GM12878 (cell line): ENCODE results near the gene PRICKLE4. TPM values are rescaled to one million over a fixed set of nuclear protein-coding genes. Genes with fewer than 3 reads are reported as not detected.

Experiments
- ATAC-seq: fragments of 200-7000 bp; cut with Tn5 transposase; 3 replicates; pipeline ENCODE4 v1.9.1; 2020; ENCODE audit warnings: mild to moderate bottlenecking, moderate library complexity
- BruUV-seq: library from RNA; stranded (reverse); fragments of 400-500 nt; replicated peaks from 2 replicates; lab custom pipeline; 2021; lab: Mats Ljungman, UMichigan
- CTCF ChIA-PET: fragments of 300-600 bp; sonication (Branson Sonifier 250); formaldehyde crosslinking; extraction: SDS; loops from one replicate; lab custom pipeline; 2021; ENCODE audit warnings: inconsistent platforms; lab: Yijun Ruan, JAX
- POLR2A ChIA-PET: fragments of 350-600 bp; formaldehyde crosslinking; extraction: SDS; loops from one replicate; lab custom pipeline; 2021; ENCODE audit warnings: inconsistent platforms; lab: Charles Lee
- RAD21 ChIA-PET: fragments of 300-600 bp; sonication (Branson Sonifier 250); formaldehyde crosslinking; loops from one replicate; lab custom pipeline; 2023; ENCODE audit warnings: antibody characterized with exemption; ENCODE audit not compliant: unreplicated experiment; lab: Charles Lee
- SMC1A ChIA-PET: fragments of 300-600 bp; sonication (Branson Sonifier 250); formaldehyde crosslinking; loops from one replicate; lab custom pipeline; 2023; ENCODE audit not compliant: unreplicated experiment, uncharacterized antibody; lab: Charles Lee
- DNase-seq: peaks from one replicate; pipeline ENCODE4 v3.0.0-alpha.2; 2011; ENCODE audit warnings: low read depth, low spot score
- FAIRE-seq: peaks from 3 replicates; lab custom pipeline; 2011; peaks lifted over from hg19 to GRCh38; lab: Jason Lieb, UNC
- H2AFZ ChIP-seq: 2 replicates; pipeline ENCODE4 v1.6.0; 2011; ENCODE audit warnings: low read depth, low read length, control low read depth; ENCODE audit not compliant: control insufficient read depth
- H3K27ac ChIP-seq: 2 replicates; pipeline ENCODE4 v1.5.1; 2011; ENCODE audit warnings: control low read depth; ENCODE audit not compliant: control insufficient read depth, insufficient read depth
- H3K27me3 ChIP-seq, 2 experiments: replicated peaks in 1 of 2; 2 replicates each; pipeline versions ENCODE4 v1.6.0 to v1.6.1; 2011; ENCODE audit warnings: low read length in 1 of 2; ENCODE audit not compliant: control insufficient read depth in 2 of 2, insufficient read depth in 2 of 2
- H3K36me3 ChIP-seq, 2 experiments: 2 replicates each; pipeline ENCODE4 v1.5.1; 2011; ENCODE audit warnings: low read length in 1 of 2; ENCODE audit not compliant: control insufficient read depth in 2 of 2, insufficient read depth in 2 of 2
- H3K4me1 ChIP-seq: 2 replicates; pipeline ENCODE4 v1.6.1; 2011; ENCODE audit warnings: mild to moderate bottlenecking, low read length, moderate library complexity, mixed read lengths; ENCODE audit not compliant: control insufficient read depth, insufficient read depth
- H3K4me2 ChIP-seq: 2 replicates; pipeline ENCODE4 v1.6.0; 2011; ENCODE audit warnings: control low read depth; ENCODE audit not compliant: control insufficient read depth, insufficient read depth
- H3K4me3 ChIP-seq: fragments of 200-600 bp; sonication (generic); 2 replicates; pipeline ENCODE4 v1.5.1; 2016
- H3K79me2 ChIP-seq: 2 replicates; pipeline ENCODE4 v1.6.0; 2011; ENCODE audit warnings: low read length; ENCODE audit not compliant: control insufficient read depth, insufficient read depth
- H3K9ac ChIP-seq: 2 replicates; pipeline ENCODE4 v1.8.0; 2011; ENCODE audit warnings: low read length, control low read depth, mixed read lengths; ENCODE audit not compliant: control insufficient read depth, insufficient read depth
- H3K9me3 ChIP-seq: replicated peaks from 3 replicates; pipeline ENCODE4 v1.5.1; 2011; ENCODE audit warnings: mild to moderate bottlenecking, low read length; ENCODE audit not compliant: control insufficient read depth, insufficient read depth
- H4K20me1 ChIP-seq: 2 replicates; pipeline ENCODE4 v1.6.0; 2011; ENCODE audit not compliant: control insufficient read depth, insufficient read depth
- BACH1 ChIP-seq: fragments of 450-650 bp; IDR thresholded peaks from 2 replicates; pipeline ENCODE4 v1.6.1; 2017; ENCODE audit warnings: mild to moderate bottlenecking, borderline replicate concordance
- MTA3 ChIP-seq: IDR thresholded peaks from 2 replicates; pipeline ENCODE4 v1.6.1; 2012; ENCODE audit warnings: low read length, inconsistent platforms, borderline replicate concordance
- SREBF2 ChIP-seq: IDR thresholded peaks from 2 replicates; pipeline ENCODE4 v1.6.1; 2012; ENCODE audit warnings: mild to moderate bottlenecking, low read length
- WGBS: methylation state at CpG from one replicate; pipeline ENCODE4 v1.1.6; 2016; ENCODE audit warnings: low lambda C conversion rate; ENCODE audit not compliant: insufficient replicate concordance, insufficient coverage; ENCODE audit errors: missing lambda C conversion rate; 5-methylcytosine and 5-hydroxymethylcytosine counted together
- in situ Hi-C: fragments of 300-500 bp; cut with MboI; formaldehyde crosslinking; loops from 9 replicates; pipeline ENCODE4 v1.14.3; 2018; ENCODE audit warnings: mixed read lengths
- intact Hi-C: fragments of 100-400 bp; cut with micrococcal nuclease; formaldehyde crosslinking; loops from one replicate; pipeline ENCODE4 v1.14.2; 2022; ENCODE audit not compliant: unreplicated experiment
- polyA plus RNA-seq, 11 experiments: library from polyadenylated mRNA; depleted of rRNA in 4 of 11; unstranded in 6 of 11; stranded (reverse) in 5 of 11; fragments of >200 nt; fragmentation: Nextera tagmentation in 4 of 11; fragmentation: Illumina TruSeq in 1 of 11; extraction: Ambion mirVana in 4 of 11; extraction: Trizol in 1 of 11; gene quantifications; 1 replicate in 1 of 11; 2 replicates in 10 of 11; pipeline versions ENCODE4 v1.2.1 to v1.2.3, GENCODE V29; 2011 to 2016; ENCODE audit warnings: inconsistent platforms in 2 of 11, missing spikeins in 2 of 11, low read depth in 1 of 11
- total RNA-seq, 4 experiments: library from RNA; depleted of rRNA in 3 of 4; stranded (reverse); fragments of >200 nt in 3 of 4; fragmentation: Illumina TruSeq in 1 of 4; extraction: Trizol in 1 of 4; gene quantifications; 2 replicates each; pipeline versions ENCODE4 v1.2.1 to v1.2.3, GENCODE V29; 2013 to 2021
- TF ChIP-seq, protein P1 (sequence below): fragments of 450-650 bp; IDR thresholded peaks from 2 replicates; pipeline ENCODE4 v1.6.1; 2017; ENCODE audit warnings: mild to moderate bottlenecking, low read depth, inconsistent platforms; ENCODE audit not compliant: poor library complexity, severe bottlenecking
- TF ChIP-seq, protein P2 (sequence below): fragments of 150-350 bp; IDR thresholded peaks from 2 replicates; pipeline ENCODE4 v1.6.1; 2016; ENCODE audit warnings: low read depth, low read length

Gene PRICKLE4
- total and polyA plus RNA-seq, 10 of the 15 experiments (the other 5 are each of a cell fraction or from before 2014, with no cell fraction given), result 0.33 to 0.85 (median 0.35) TPM; not detected in 7

DNA sequence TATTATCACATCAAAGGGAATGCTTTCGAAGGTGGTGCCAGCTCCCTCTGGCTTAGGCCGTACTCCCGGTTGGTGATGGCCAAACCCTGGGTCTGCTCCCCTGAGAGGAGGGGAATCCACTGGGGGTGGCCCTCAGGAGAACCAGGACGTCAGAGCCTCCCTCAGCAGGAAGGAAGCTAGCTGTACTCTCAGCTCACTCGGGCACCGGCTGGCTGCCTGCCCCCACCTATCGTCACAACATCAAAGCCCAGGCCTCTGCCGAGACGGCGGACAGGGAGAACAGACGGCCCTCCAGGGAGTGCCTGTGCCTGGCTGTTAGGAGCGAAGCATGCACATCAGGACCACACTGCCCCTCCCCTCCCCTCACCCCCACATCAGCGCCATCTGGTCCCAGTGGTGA lies 24.2 kb upstream of the PRICKLE4 start:
- H3K4me1 ChIP-seq, result no peaks in the 10 kb centered on the region
- H3K79me2 ChIP-seq, result no peaks in the 10 kb centered on the region
- H3K9me3 ChIP-seq, result no peaks in the 10 kb centered on the region
- H2AFZ ChIP-seq, result no peak overlapping the region
- TF ChIP-seq, protein P1, sequence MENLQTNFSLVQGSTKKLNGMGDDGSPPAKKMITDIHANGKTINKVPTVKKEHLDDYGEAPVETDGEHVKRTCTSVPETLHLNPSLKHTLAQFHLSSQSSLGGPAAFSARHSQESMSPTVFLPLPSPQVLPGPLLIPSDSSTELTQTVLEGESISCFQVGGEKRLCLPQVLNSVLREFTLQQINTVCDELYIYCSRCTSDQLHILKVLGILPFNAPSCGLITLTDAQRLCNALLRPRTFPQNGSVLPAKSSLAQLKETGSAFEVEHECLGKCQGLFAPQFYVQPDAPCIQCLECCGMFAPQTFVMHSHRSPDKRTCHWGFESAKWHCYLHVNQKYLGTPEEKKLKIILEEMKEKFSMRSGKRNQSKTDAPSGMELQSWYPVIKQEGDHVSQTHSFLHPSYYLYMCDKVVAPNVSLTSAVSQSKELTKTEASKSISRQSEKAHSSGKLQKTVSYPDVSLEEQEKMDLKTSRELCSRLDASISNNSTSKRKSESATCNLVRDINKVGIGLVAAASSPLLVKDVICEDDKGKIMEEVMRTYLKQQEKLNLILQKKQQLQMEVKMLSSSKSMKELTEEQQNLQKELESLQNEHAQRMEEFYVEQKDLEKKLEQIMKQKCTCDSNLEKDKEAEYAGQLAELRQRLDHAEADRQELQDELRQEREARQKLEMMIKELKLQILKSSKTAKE, result no peak
- TF ChIP-seq BACH1 (no peak), MTA3 (no peak), SREBF2 (no peak)
- TF ChIP-seq, protein P2, sequence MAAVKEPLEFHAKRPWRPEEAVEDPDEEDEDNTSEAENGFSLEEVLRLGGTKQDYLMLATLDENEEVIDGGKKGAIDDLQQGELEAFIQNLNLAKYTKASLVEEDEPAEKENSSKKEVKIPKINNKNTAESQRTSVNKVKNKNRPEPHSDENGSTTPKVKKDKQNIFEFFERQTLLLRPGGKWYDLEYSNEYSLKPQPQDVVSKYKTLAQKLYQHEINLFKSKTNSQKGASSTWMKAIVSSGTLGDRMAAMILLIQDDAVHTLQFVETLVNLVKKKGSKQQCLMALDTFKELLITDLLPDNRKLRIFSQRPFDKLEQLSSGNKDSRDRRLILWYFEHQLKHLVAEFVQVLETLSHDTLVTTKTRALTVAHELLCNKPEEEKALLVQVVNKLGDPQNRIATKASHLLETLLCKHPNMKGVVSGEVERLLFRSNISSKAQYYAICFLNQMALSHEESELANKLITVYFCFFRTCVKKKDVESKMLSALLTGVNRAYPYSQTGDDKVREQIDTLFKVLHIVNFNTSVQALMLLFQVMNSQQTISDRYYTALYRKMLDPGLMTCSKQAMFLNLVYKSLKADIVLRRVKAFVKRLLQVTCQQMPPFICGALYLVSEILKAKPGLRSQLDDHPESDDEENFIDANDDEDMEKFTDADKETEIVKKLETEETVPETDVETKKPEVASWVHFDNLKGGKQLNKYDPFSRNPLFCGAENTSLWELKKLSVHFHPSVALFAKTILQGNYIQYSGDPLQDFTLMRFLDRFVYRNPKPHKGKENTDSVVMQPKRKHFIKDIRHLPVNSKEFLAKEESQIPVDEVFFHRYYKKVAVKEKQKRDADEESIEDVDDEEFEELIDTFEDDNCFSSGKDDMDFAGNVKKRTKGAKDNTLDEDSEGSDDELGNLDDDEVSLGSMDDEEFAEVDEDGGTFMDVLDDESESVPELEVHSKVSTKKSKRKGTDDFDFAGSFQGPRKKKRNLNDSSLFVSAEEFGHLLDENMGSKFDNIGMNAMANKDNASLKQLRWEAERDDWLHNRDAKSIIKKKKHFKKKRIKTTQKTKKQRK, result no peak
- no TSS peak for BruUV-seq
- H3K4me2 ChIP-seq, result no peak overlapping the region
- no peaks in the 10 kb centered on the region for H4K20me1 ChIP-seq
- H3K4me3 ChIP-seq, result no peak overlapping the region
- WGBS, result 23% methylated on average over 13 of the region's 13 CpGs
- H3K27me3 ChIP-seq, result peaks cover 0 to 4% of the 10 kb centered on the region in 2 experiments; a peak in 2 of 4 replicates
- CTCF ChIA-PET, result no interaction called here
- RAD21 ChIA-PET, result interaction anchor here (0.6 kb wide), 1 partner anchor 10 kb away, joined by 3 read pairs; no protein-coding TSS in a partner anchor
- H3K27ac ChIP-seq, result no peak overlapping the region
- no peaks in the 10 kb centered on the region for H3K36me3 ChIP-seq
- intact Hi-C loops (no loop called here), in situ Hi-C loops (no loop called here)
- ATAC-seq (no peak), DNase-seq (no peak), FAIRE-seq (no peak)
- SMC1A ChIA-PET, result no interaction called here
- H3K9ac ChIP-seq, result no peak overlapping the region
- POLR2A ChIA-PET, result no interaction called here
